Effector memory CD4-positive, alpha-beta T cell (primary cell): Measurements from ENCODE around the gene ICAM5.

Experiments
- DNase-seq, 3 donors: peaks; one replicate each; pipeline ENCODE4 v3.0.0-alpha.2; 2020
- H3K27ac ChIP-seq: 2 replicates; pipeline ENCODE4 v1.7.0; 2013; ENCODE audit warnings: mild to moderate bottlenecking, low read length, moderate library complexity; ENCODE audit not compliant: insufficient read depth, poor library complexity, severe bottlenecking
- H3K27me3 ChIP-seq: replicated peaks from 2 replicates; pipeline ENCODE4 v1.7.0; 2013; ENCODE audit warnings: mild to moderate bottlenecking, low read length; ENCODE audit not compliant: insufficient read depth, control insufficient read depth, poor library complexity, severe bottlenecking
- H3K36me3 ChIP-seq: 2 replicates; pipeline ENCODE4 v1.7.0; 2013; ENCODE audit warnings: mild to moderate bottlenecking, low read length, moderate library complexity; ENCODE audit not compliant: control insufficient read depth, insufficient read depth
- H3K4me1 ChIP-seq: 2 replicates; pipeline ENCODE4 v1.7.0; 2013; ENCODE audit warnings: low read length, mild to moderate bottlenecking; ENCODE audit not compliant: control insufficient read depth, insufficient read depth, poor library complexity, severe bottlenecking
- H3K4me3 ChIP-seq: 2 replicates; pipeline ENCODE4 v1.7.0; 2013; ENCODE audit warnings: low read length, low read depth, mild to moderate bottlenecking; ENCODE audit not compliant: insufficient read depth, poor library complexity, severe bottlenecking
- H3K9me3 ChIP-seq: 2 replicates; pipeline ENCODE4 v1.7.0; 2013; ENCODE audit warnings: mild to moderate bottlenecking, low read length, moderate library complexity; ENCODE audit not compliant: control insufficient read depth

The ICAM5 gene

DNA sequence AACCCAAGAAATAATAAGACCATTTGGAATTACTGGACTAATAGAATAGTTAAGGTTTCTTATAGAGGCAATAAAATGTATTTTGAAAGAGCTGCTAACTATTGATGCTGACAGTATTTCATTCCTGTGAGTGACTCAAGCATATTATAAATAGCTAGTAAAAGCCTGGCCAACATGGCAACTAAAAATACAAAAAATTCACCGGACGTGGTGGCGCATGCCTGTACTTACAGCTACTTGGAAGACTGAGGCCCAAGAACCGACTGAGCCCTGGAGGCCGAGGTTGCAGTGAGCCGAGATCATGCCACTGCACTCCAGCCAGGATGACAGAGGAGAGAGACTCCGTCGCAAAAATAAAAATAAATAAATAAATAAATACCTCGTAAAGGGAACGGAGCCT is 55.0 kb downstream of the ICAM5 start:
- Histone ChIP-seq H3K4me3 (no peak overlapping the region), H3K27me3 (no peaks in the 10 kb centered on the region), H3K4me1 (peaks cover 4% of the 10 kb centered on the region), H3K9me3 (no peaks in the 10 kb centered on the region), H3K27ac (no peak overlapping the region), H3K36me3 (no peaks in the 10 kb centered on the region)
- DNase-seq, result no peak
